ENCODE measurements around the gene PFKFB3.
A peak's percentile ranks its signal among the peaks of the same experiment; 100 is the strongest.

Gene PFKFB3

GRCh38 chr10:6197321-6197720 is 5.4 kb upstream of the PFKFB3 start:
- H3K9me3 ChIP-seq (ENCODE audit: severe bottlenecking): no peaks in the 10 kb centered on the region
- no peaks in the 10 kb centered on the region for H3K4me1 ChIP-seq (ENCODE audit: insufficient read depth, poor library complexity, severe bottlenecking)
- H3K36me3 ChIP-seq (ENCODE audit: low read depth): no peaks in the 10 kb centered on the region
- TF ChIP-seq CTCF (IDR thresholded peaks at IDR 0.05; ENCODE audit: poor library complexity, severe bottlenecking): no peak
- no peak for DNase-seq (ENCODE audit: low spot score)
- H3K4me3 ChIP-seq (ENCODE audit: severe bottlenecking): no peak overlapping the region
- no peak for ATAC-seq (ENCODE audit: low read depth)
- H3K27ac ChIP-seq (ENCODE audit: poor library complexity, severe bottlenecking): no peak overlapping the region
- H3K27me3 ChIP-seq (ENCODE audit: insufficient read depth, poor library complexity, severe bottlenecking): no peaks in the 10 kb centered on the region

- Histone ChIP-seq H3K27me3 (ENCODE audit: insufficient read depth, poor library complexity, severe bottlenecking) (no peaks in the 10 kb centered on the region), H3K4me1 (ENCODE audit: insufficient read depth, poor library complexity, severe bottlenecking) (no peaks in the 10 kb centered on the region), H3K36me3 (ENCODE audit: low read depth) (no peaks in the 10 kb centered on the region), H3K4me3 (ENCODE audit: severe bottlenecking) (no peak overlapping the region), H3K9me3 (ENCODE audit: severe bottlenecking) (no peaks in the 10 kb centered on the region), H3K27ac (ENCODE audit: poor library complexity, severe bottlenecking) (no peak overlapping the region)
- DNase-seq (ENCODE audit: low spot score) (no peak), ATAC-seq (ENCODE audit: low read depth) (no peak)
- no peak for TF ChIP-seq CTCF (IDR thresholded peaks at IDR 0.05; ENCODE audit: poor library complexity, severe bottlenecking)
Measured at GRCh38 chr10:6198171-6198570, 4.6 kb upstream of the PFKFB3 start.

DNA sequence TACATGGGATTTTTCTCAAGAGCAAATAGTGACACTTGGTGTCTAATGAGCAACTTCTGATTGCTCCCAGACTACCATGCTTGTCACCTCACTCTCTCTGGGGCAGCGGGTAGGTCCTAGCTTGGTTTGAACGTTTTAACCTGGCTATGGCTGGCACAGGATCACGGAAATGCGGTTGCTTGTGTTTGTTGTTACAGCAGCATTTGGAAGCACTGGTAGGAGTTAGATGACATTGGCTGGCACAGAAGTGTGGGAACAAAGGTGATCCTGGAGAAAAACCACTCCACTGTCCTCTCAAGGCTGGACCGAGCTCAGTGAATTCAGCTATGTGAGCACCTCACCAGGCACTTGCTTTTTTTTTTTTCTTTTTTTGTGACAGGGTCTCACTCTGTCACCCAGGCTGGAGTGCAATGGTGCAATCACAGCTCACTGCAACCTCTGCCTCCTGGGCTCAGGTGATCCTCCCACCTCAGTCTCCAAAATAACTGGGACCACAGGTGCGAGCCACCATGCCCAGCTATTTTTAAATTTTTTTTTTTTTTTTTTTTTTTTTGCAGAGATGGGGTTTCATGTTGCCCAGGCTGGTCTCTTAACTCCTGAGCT is 3.5 kb upstream of the PFKFB3 start:
- ATAC-seq (ENCODE audit: low read depth) (no peak), DNase-seq (ENCODE audit: low spot score) (no peak)
- no peak for TF ChIP-seq CTCF (IDR thresholded peaks at IDR 0.05; ENCODE audit: poor library complexity, severe bottlenecking)
- no peak overlapping the region for H3K4me3 ChIP-seq (ENCODE audit: severe bottlenecking)
- no peaks in the 10 kb centered on the region for H3K36me3 ChIP-seq (ENCODE audit: low read depth)
- H3K27me3 ChIP-seq (ENCODE audit: insufficient read depth, poor library complexity, severe bottlenecking): no peaks in the 10 kb centered on the region
- H3K4me1 ChIP-seq (ENCODE audit: insufficient read depth, poor library complexity, severe bottlenecking): no peaks in the 10 kb centered on the region
- H3K9me3 ChIP-seq (ENCODE audit: severe bottlenecking): no peaks in the 10 kb centered on the region
- H3K27ac ChIP-seq (ENCODE audit: poor library complexity, severe bottlenecking): no peak overlapping the region

DNA sequence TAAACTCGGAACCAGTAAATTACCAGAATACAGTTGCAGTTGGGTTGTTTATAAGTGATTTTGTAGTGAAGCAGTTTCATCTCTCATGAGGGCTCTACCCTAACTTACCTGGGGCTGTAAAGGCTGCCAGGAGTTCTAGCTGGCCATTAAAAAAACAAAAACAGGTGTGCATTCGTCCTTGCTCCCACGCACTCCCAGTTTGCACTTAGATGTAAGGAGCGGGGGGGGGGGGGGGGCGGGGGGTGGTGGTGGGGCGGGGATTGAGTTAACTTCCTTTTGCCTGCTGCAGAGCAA is 2.3 kb upstream of the PFKFB3 start:
- ATAC-seq (ENCODE audit: low read depth) (no peak), DNase-seq (ENCODE audit: low spot score) (no peak)
- no peak for TF ChIP-seq CTCF (IDR thresholded peaks at IDR 0.05; ENCODE audit: poor library complexity, severe bottlenecking)
- Histone ChIP-seq H3K27me3 (ENCODE audit: insufficient read depth, poor library complexity, severe bottlenecking) (no peaks in the 10 kb centered on the region), H3K4me1 (ENCODE audit: insufficient read depth, poor library complexity, severe bottlenecking) (peaks cover 5% of the 10 kb centered on the region), H3K9me3 (ENCODE audit: severe bottlenecking) (no peaks in the 10 kb centered on the region), H3K36me3 (ENCODE audit: low read depth) (no peaks in the 10 kb centered on the region), H3K4me3 (ENCODE audit: severe bottlenecking) (no peak overlapping the region), H3K27ac (ENCODE audit: poor library complexity, severe bottlenecking) (no peak overlapping the region)

GRCh38 chr10:6200734-6201515 is 1.8 kb upstream of the PFKFB3 start:
- no peaks in the 10 kb centered on the region for H3K36me3 ChIP-seq (ENCODE audit: low read depth)
- no peak for TF ChIP-seq CTCF (IDR thresholded peaks at IDR 0.05; ENCODE audit: poor library complexity, severe bottlenecking)
- H3K4me1 ChIP-seq (ENCODE audit: insufficient read depth, poor library complexity, severe bottlenecking): peaks cover 5% of the 10 kb centered on the region
- H3K27ac ChIP-seq (ENCODE audit: poor library complexity, severe bottlenecking): peak overlapping the region; percentile 83
- no peak for ATAC-seq (ENCODE audit: low read depth)
- H3K27me3 ChIP-seq (ENCODE audit: insufficient read depth, poor library complexity, severe bottlenecking): no peaks in the 10 kb centered on the region
- no peaks in the 10 kb centered on the region for H3K9me3 ChIP-seq (ENCODE audit: severe bottlenecking)
- H3K4me3 ChIP-seq (ENCODE audit: severe bottlenecking): peak overlapping the region; percentile 67
- no peak for DNase-seq (ENCODE audit: low spot score)
